ENCODE measurements around the gene ZDHHC9.
A peak's percentile ranks its signal among the peaks of the same experiment; 100 is the strongest.

The ZDHHC9 gene

GRCh38 chrX:129768186-129768585 lies 75.5 kb downstream of the ZDHHC9 start:
- Mint-ChIP-seq H3K27me3 (no peaks in the 10 kb centered on the region), H3K4me3 (no peak overlapping the region), H3K27ac (no peak overlapping the region), H3K4me1 (peaks cover 56% of the 10 kb centered on the region), H3K9me3 (no peaks in the 10 kb centered on the region)
- ATAC-seq (no peak), DNase-seq (no peak)

DNA sequence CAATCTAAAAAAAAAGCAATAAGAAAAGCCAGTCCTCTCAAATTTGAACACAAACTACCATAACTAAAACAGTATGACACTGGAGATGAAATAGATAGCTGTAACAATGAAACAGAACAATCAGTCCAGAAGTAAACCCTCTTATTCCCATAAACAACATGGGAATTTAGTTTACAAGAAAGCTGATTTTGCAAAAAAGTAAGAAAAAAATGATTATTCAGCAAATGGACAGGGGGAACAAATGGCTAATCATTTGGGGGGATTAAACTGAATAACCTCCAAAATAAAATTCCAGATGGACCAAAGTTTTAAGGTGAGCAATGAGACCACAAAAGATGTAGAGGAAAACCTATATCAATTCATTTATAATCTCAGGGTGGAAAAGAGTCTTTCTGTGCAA lies 80.0 kb downstream of the ZDHHC9 start:
- no peak overlapping the region for H3K27ac Mint-ChIP-seq
- H3K9me3 Mint-ChIP-seq = no peaks in the 10 kb centered on the region
- H3K4me3 Mint-ChIP-seq = no peak overlapping the region
- DNase-seq (no peak), ATAC-seq (no peak)
- no peaks in the 10 kb centered on the region for H3K27me3 Mint-ChIP-seq
- H3K4me1 Mint-ChIP-seq = peaks cover 42% of the 10 kb centered on the region

DNA sequence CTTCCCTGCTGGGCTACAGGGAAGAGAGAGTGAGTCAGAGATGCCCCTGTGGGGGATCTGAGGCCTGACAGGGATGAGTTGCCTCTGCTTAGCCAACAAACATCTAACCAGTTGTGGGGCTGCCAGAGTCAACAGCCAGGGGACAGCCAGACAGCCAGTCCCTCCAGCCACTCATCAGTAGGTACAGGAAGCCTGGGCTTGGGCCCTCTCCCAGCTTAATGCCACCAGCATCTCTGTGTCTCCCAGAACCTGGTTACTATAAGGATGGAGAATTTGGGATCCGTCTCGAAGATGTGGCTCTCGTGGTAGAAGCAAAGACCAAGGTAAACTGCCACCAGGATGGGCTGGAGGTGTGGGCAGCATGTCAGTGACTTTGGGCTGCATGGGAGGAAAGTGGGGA lies 81.2 kb downstream of the ZDHHC9 start:
- H3K27me3 Mint-ChIP-seq = no peaks in the 10 kb centered on the region
- ATAC-seq = no peak

DNA sequence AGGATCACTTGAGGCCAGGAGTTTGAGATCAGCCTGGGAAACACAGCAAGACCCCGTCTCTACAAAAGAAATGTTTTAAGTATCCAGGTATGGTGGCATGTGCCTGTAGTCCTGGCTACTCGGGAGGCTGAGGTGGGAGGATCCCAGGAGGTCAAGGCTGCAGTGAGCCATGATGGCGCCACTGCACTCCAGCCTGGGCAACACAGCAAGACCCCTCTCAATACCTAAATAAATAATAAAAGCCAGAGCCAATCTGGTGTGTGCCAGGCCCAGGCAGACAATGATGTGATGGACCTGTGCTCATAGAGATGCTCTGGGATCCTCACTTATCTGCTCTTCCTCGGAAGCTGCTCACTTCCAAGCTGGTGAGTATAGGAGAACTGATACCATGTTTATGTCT lies 82.1 kb downstream of the ZDHHC9 start:
- DNase-seq (no peak), ATAC-seq (no peak)
- H3K27ac Mint-ChIP-seq = no peak overlapping the region
- no peak overlapping the region for H3K4me3 Mint-ChIP-seq
- H3K9me3 Mint-ChIP-seq = no peaks in the 10 kb centered on the region
- peaks cover 45% of the 10 kb centered on the region for H3K4me1 Mint-ChIP-seq
- no peaks in the 10 kb centered on the region for H3K27me3 Mint-ChIP-seq

More for the DNA sequence above, 81.2 kb downstream of the ZDHHC9 start:
- H3K27ac Mint-ChIP-seq = no peak overlapping the region
- H3K9me3 Mint-ChIP-seq = no peaks in the 10 kb centered on the region
- H3K4me1 Mint-ChIP-seq = peaks cover 42% of the 10 kb centered on the region
- H3K4me3 Mint-ChIP-seq = no peak overlapping the region
- DNase-seq = no peak

DNA sequence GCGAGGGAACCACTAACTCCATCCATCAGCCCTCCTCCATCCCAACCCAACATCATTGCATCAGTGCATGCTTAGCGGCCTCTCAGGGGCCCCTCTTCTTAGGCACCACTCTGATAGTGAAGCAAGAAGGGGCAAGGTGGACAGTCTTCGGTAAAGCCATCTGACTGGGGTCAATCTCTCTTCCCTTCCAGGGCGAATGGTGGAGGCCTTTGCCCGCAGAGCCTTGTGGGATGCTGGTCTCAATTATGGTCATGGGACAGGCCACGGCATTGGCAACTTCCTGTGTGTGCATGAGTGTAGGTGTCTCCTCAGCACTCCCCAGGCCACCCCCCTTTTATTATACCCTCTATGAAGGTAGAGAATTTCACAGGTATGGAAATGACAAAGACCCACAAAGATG lies 82.7 kb downstream of the ZDHHC9 start:
- Mint-ChIP-seq H3K4me3 (no peak overlapping the region), H3K4me1 (peaks cover 52% of the 10 kb centered on the region), H3K27me3 (no peaks in the 10 kb centered on the region), H3K27ac (no peak overlapping the region), H3K9me3 (no peaks in the 10 kb centered on the region)
- DNase-seq = no peak
- no peak for ATAC-seq

DNA sequence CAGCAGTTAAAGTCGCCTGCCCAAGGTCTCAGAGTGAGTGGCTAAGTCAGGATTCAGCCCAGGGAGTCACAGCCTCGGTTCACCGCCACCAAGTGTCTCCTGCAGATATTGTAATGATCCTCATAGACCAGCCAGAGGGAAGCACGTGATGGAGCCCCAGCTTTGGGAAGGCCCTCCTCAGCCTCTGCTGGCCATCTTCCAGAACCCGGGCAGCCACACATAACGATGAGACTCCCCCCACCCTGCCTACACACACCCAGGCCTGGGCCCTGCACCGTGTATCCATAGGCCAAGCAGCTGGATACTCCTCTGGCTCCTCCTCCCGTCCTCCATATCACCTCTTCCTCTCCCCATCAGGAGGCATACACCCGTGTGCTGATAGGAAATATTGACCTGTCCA lies 83.5 kb downstream of the ZDHHC9 start:
- peak overlapping the region; percentile 39 to 85 for H3K27ac Mint-ChIP-seq
- peak overlapping the region; percentile 57 to 69 for H3K4me3 Mint-ChIP-seq
- ATAC-seq (peak; percentile 10), DNase-seq (no peak)
- peaks cover 58% of the 10 kb centered on the region for H3K4me1 Mint-ChIP-seq
- no peaks in the 10 kb centered on the region for H3K27me3 Mint-ChIP-seq
- H3K9me3 Mint-ChIP-seq = no peaks in the 10 kb centered on the region

DNA sequence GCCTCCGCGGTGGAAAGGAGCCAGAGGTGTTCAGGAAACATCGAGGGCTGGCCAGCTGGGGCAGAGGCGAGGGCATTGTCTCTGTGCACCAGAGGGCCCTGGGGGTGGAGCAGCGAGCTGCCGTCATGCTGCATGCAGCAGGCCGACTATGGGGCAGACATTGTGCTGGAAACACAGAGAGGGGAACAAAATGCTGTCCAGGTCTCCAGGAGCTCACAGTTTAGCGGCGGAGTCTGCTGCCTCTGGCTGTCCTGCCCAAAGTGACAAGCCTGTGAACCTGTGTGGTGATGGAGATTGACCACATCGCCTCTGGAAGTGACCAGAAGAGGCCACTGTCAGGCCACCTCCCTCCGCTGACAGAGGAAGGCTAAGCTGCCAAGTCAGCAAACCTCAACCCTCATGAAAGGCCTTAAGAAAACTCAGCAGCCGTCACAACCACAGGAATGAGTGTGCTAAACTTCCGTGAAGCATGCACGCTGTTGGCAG lies 84.1 kb downstream of the ZDHHC9 start:
- Mint-ChIP-seq H3K27ac (peak overlapping the region; percentile 59 to 85), H3K4me1 (peaks cover 63% of the 10 kb centered on the region), H3K4me3 (peak overlapping the region; percentile 57 to 69), H3K27me3 (no peaks in the 10 kb centered on the region), H3K9me3 (no peaks in the 10 kb centered on the region)
- ATAC-seq = peak; percentile 86
- DNase-seq = peak in 1 of 2 donors; percentile 56

DNA sequence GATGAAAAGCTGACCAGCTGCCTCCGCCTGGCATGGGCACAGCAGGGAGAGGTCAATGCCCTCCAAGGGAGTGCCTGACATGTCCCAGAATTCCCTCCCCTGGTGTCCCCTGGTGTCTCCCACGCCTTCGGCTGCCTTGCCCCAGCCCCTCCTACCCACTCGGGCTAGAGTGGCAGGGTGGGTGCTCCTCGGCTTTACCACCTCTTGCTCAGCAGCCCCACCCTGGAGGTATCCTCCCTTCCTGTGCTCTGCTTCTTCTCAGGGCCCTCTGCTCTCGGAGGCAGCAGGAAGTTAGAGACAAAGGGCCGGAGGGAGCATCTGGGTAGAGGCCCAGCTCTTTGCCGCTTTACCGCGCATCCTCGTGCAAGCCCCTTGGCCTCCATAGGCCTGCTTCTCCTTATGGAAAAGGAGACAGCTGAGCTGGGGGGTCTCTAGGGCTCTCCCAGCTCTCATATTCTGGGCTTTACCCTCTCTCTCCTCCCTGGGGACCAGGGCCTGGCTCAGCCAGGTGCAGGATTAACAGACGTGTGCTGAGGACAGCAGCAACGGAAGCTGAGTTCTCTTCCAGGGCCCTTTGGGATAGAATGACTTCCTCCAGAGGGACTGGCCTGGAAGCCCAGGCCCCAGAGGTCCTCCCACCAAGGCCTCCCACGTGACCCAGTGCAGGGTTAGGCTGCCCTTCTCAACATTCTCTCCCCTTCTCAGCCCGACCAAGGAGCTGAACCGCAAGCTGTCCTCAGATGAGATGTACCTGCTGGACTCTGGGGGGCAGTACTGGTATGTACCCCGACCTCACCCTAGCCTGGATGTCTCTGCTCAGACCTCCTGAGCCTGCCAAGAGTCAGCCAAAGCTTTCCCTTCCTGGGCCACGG lies 87.7 kb downstream of the ZDHHC9 start:
- Mint-ChIP-seq H3K4me3 (peak overlapping the region; percentile 71 to 81), H3K27ac (peak overlapping the region; percentile 91 to 97), H3K27me3 (no peaks in the 10 kb centered on the region), H3K9me3 (no peaks in the 10 kb centered on the region), H3K4me1 (peaks cover 73% of the 10 kb centered on the region)
- ATAC-seq (peak; percentile 68), DNase-seq (peak in 1 of 2 donors; percentile 36)

- H3K9me3 Mint-ChIP-seq = no peaks in the 10 kb centered on the region
- ATAC-seq = no peak
- peak overlapping the region in 1 of 2 donors; percentile 88 for H3K27ac Mint-ChIP-seq
- no peak for DNase-seq
- H3K27me3 Mint-ChIP-seq = no peaks in the 10 kb centered on the region
- peak overlapping the region in 1 of 2 donors; percentile 44 for H3K4me3 Mint-ChIP-seq
- H3K4me1 Mint-ChIP-seq = peaks cover 57% of the 10 kb centered on the region
Measured at GRCh38 chrX:129754056-129755024, 89.3 kb downstream of the ZDHHC9 start.

Data from stimulated activated naive CD8-positive, alpha-beta T cell treated with anti-CD3 and anti-CD28 coated beads, Interleukin-15, amount 100 ng/mL, for 72 hours (primary cell).